GM12878 (cell line): ENCODE results near the gene INPP5D. TPM values are rescaled to one million over a fixed set of nuclear protein-coding genes. Genes with fewer than 3 reads are reported as not detected.

Source experiments
- ATAC-seq: fragments of 200-7000 bp; cut with Tn5 transposase; 3 replicates; pipeline ENCODE4 v1.9.1; 2020; ENCODE audit warnings: mild to moderate bottlenecking, moderate library complexity
- BruUV-seq: library from RNA; stranded (reverse); fragments of 400-500 nt; replicated peaks from 2 replicates; lab custom pipeline; 2021; lab: Mats Ljungman, UMichigan
- CTCF ChIA-PET: fragments of 300-600 bp; sonication (Branson Sonifier 250); formaldehyde crosslinking; extraction: SDS; loops from one replicate; lab custom pipeline; 2021; ENCODE audit warnings: inconsistent platforms; lab: Yijun Ruan, JAX
- POLR2A ChIA-PET: fragments of 350-600 bp; formaldehyde crosslinking; extraction: SDS; loops from one replicate; lab custom pipeline; 2021; ENCODE audit warnings: inconsistent platforms; lab: Charles Lee
- RAD21 ChIA-PET: fragments of 300-600 bp; sonication (Branson Sonifier 250); formaldehyde crosslinking; loops from one replicate; lab custom pipeline; 2023; ENCODE audit warnings: antibody characterized with exemption; ENCODE audit not compliant: unreplicated experiment; lab: Charles Lee
- SMC1A ChIA-PET: fragments of 300-600 bp; sonication (Branson Sonifier 250); formaldehyde crosslinking; loops from one replicate; lab custom pipeline; 2023; ENCODE audit not compliant: unreplicated experiment, uncharacterized antibody; lab: Charles Lee
- DNase-seq: peaks from one replicate; pipeline ENCODE4 v3.0.0-alpha.2; 2011; ENCODE audit warnings: low read depth, low spot score
- FAIRE-seq: peaks from 3 replicates; lab custom pipeline; 2011; peaks lifted over from hg19 to GRCh38; lab: Jason Lieb, UNC
- H2AFZ ChIP-seq: 2 replicates; pipeline ENCODE4 v1.6.0; 2011; ENCODE audit warnings: low read depth, low read length, control low read depth; ENCODE audit not compliant: control insufficient read depth
- H3K27ac ChIP-seq: 2 replicates; pipeline ENCODE4 v1.5.1; 2011; ENCODE audit warnings: control low read depth; ENCODE audit not compliant: control insufficient read depth, insufficient read depth
- H3K27me3 ChIP-seq, 2 experiments: replicated peaks in 1 of 2; 2 replicates each; pipeline versions ENCODE4 v1.6.0 to v1.6.1; 2011; ENCODE audit warnings: low read length in 1 of 2; ENCODE audit not compliant: control insufficient read depth in 2 of 2, insufficient read depth in 2 of 2
- H3K36me3 ChIP-seq, 2 experiments: 2 replicates each; pipeline ENCODE4 v1.5.1; 2011; ENCODE audit warnings: low read length in 1 of 2; ENCODE audit not compliant: control insufficient read depth in 2 of 2, insufficient read depth in 2 of 2
- H3K4me1 ChIP-seq: 2 replicates; pipeline ENCODE4 v1.6.1; 2011; ENCODE audit warnings: mild to moderate bottlenecking, low read length, moderate library complexity, mixed read lengths; ENCODE audit not compliant: control insufficient read depth, insufficient read depth
- H3K4me2 ChIP-seq: 2 replicates; pipeline ENCODE4 v1.6.0; 2011; ENCODE audit warnings: control low read depth; ENCODE audit not compliant: control insufficient read depth, insufficient read depth
- H3K4me3 ChIP-seq: fragments of 200-600 bp; sonication (generic); 2 replicates; pipeline ENCODE4 v1.5.1; 2016
- H3K79me2 ChIP-seq: 2 replicates; pipeline ENCODE4 v1.6.0; 2011; ENCODE audit warnings: low read length; ENCODE audit not compliant: control insufficient read depth, insufficient read depth
- H3K9ac ChIP-seq: 2 replicates; pipeline ENCODE4 v1.8.0; 2011; ENCODE audit warnings: low read length, control low read depth, mixed read lengths; ENCODE audit not compliant: control insufficient read depth, insufficient read depth
- H3K9me3 ChIP-seq: replicated peaks from 3 replicates; pipeline ENCODE4 v1.5.1; 2011; ENCODE audit warnings: mild to moderate bottlenecking, low read length; ENCODE audit not compliant: control insufficient read depth, insufficient read depth
- H4K20me1 ChIP-seq: 2 replicates; pipeline ENCODE4 v1.6.0; 2011; ENCODE audit not compliant: control insufficient read depth, insufficient read depth
- BCL11A ChIP-seq: IDR thresholded peaks from 2 replicates; pipeline ENCODE4 v1.6.1; 2011; ENCODE audit warnings: low read depth, low read length
- GATAD2B ChIP-seq: fragments of 450-650 bp; conservative IDR thresholded peaks from 2 replicates; pipeline ENCODE4 v1.6.1; 2017; ENCODE audit warnings: low read depth, mild to moderate bottlenecking, moderate library complexity
- HDGF ChIP-seq: fragments of 450-650 bp; IDR thresholded peaks from 2 replicates; pipeline ENCODE4 v1.6.1; 2016; ENCODE audit warnings: antibody characterized with exemption
- KAT2A ChIP-seq: conservative IDR thresholded peaks from 2 replicates; pipeline ENCODE4 v1.6.1; 2011; ENCODE audit warnings: low read depth, low read length; ENCODE audit not compliant: control insufficient read depth
- MEF2A ChIP-seq: IDR thresholded peaks from 2 replicates; pipeline ENCODE4 v1.6.1; 2011; ENCODE audit warnings: low read depth, mild to moderate bottlenecking, low read length, moderate library complexity; ENCODE audit not compliant: insufficient read depth
- MLLT1 ChIP-seq: fragments of 450-650 bp; IDR thresholded peaks from 2 replicates; pipeline ENCODE4 v1.6.1; 2016; ENCODE audit warnings: mild to moderate bottlenecking
- MYB ChIP-seq: fragments of 150-350 bp; IDR thresholded peaks from 2 replicates; pipeline ENCODE4 v1.6.1; 2014; ENCODE audit warnings: mild to moderate bottlenecking, low read depth, low read length, borderline replicate concordance
- NFYB ChIP-seq: IDR thresholded peaks from 2 replicates; pipeline ENCODE4 v1.6.1; 2011; ENCODE audit warnings: low read depth, mild to moderate bottlenecking, low read length, improper control_type of control experiment, moderate library complexity; ENCODE audit not compliant: insufficient read depth
- SMAD1 ChIP-seq: fragments of 450-650 bp; IDR thresholded peaks from 2 replicates; pipeline ENCODE4 v1.6.1; 2018; ENCODE audit warnings: mild to moderate bottlenecking, low read depth; ENCODE audit not compliant: partially characterized antibody
- SMAD5 ChIP-seq: IDR thresholded peaks from 2 replicates; pipeline ENCODE4 v1.6.1; 2016; ENCODE audit warnings: antibody characterized with exemption, low read depth
- SMARCA5 ChIP-seq: fragments of 450-650 bp; IDR thresholded peaks from 2 replicates; pipeline ENCODE4 v1.6.1; 2017; ENCODE audit warnings: mild to moderate bottlenecking
- TCF3 ChIP-seq: IDR thresholded peaks from 2 replicates; pipeline ENCODE4 v1.6.1; 2012; ENCODE audit warnings: low read depth, mild to moderate bottlenecking, low read length, borderline replicate concordance; ENCODE audit not compliant: insufficient read depth
- ZBTB4 ChIP-seq: fragments of 450-650 bp; formaldehyde crosslinking; IDR thresholded peaks from 2 replicates; pipeline ENCODE4 v1.4.0; 2022; ENCODE audit warnings: mild to moderate bottlenecking, moderate library complexity
- ZZZ3 ChIP-seq: IDR thresholded peaks from 2 replicates; pipeline ENCODE4 v1.6.1; 2011; ENCODE audit warnings: low read depth; ENCODE audit not compliant: control insufficient read depth, insufficient read length
- WGBS: methylation state at CpG from one replicate; pipeline ENCODE4 v1.1.6; 2016; ENCODE audit warnings: low lambda C conversion rate; ENCODE audit not compliant: insufficient replicate concordance, insufficient coverage; ENCODE audit errors: missing lambda C conversion rate; 5-methylcytosine and 5-hydroxymethylcytosine counted together
- in situ Hi-C: fragments of 300-500 bp; cut with MboI; formaldehyde crosslinking; loops from 9 replicates; pipeline ENCODE4 v1.14.3; 2018; ENCODE audit warnings: mixed read lengths
- intact Hi-C: fragments of 100-400 bp; cut with micrococcal nuclease; formaldehyde crosslinking; loops from one replicate; pipeline ENCODE4 v1.14.2; 2022; ENCODE audit not compliant: unreplicated experiment
- polyA plus RNA-seq, 11 experiments: library from polyadenylated mRNA; depleted of rRNA in 4 of 11; unstranded in 6 of 11; stranded (reverse) in 5 of 11; fragments of >200 nt; fragmentation: Nextera tagmentation in 4 of 11; fragmentation: Illumina TruSeq in 1 of 11; extraction: Ambion mirVana in 4 of 11; extraction: Trizol in 1 of 11; gene quantifications; 1 replicate in 1 of 11; 2 replicates in 10 of 11; pipeline versions ENCODE4 v1.2.1 to v1.2.3, GENCODE V29; 2011 to 2016; ENCODE audit warnings: inconsistent platforms in 2 of 11, missing spikeins in 2 of 11, low read depth in 1 of 11
- total RNA-seq, 4 experiments: library from RNA; depleted of rRNA in 3 of 4; stranded (reverse); fragments of >200 nt in 3 of 4; fragmentation: Illumina TruSeq in 1 of 4; extraction: Trizol in 1 of 4; gene quantifications; 2 replicates each; pipeline versions ENCODE4 v1.2.1 to v1.2.3, GENCODE V29; 2013 to 2021
- TF ChIP-seq, protein P1 (sequence below): fragments of 450-650 bp; IDR thresholded peaks from 2 replicates; pipeline ENCODE4 v1.6.1; 2018; ENCODE audit warnings: mild to moderate bottlenecking, low read depth, moderate library complexity; ENCODE audit not compliant: partially characterized antibody

INPP5D gene
- total and polyA plus RNA-seq, 10 of the 15 experiments (the other 5 are each of a cell fraction or from before 2014, with no cell fraction given): 11.8 to 139 (median 88.8) TPM

DNA sequence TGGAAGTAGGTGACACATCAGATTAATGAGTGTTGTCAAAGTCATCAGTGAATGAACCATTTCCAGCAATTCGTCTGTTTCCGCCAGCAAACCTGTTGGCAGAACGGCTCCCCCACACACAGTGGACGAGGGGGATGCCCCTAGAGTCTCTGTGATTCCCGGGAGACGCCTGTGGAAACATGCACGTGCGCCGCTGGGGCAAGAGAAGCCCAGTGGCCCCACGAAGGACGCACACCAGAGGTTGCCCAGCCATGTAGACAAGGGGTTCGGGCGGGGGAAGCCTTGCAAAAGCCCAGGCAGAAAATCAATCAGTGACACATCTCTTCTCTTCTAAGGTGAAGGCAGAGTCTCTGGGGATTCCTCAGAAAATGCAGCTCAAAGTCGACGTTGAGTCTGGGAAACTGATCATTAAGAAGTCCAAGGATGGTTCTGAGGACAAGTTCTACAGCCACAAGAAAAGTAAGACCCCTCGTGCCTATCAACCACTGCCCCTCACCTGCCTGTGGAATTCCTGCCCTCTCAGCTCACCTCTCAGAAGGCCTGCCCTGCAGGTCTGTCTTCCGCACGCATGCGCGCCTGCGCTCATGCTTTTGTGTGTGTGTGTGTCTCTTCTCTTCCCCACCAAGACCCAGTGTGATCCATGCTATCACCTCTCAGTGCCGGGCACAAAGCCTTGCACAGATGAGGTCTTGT, 87.1 kb downstream of the INPP5D start (continued):
- no peak for TF ChIP-seq ZBTB4 (CRISPR knock-in tag)
- TF ChIP-seq ZZZ3: no peak
- TF ChIP-seq MEF2A: no peak
- TF ChIP-seq NFYB: no peak
- TF ChIP-seq, all 136 proteins: peak for 0

GRCh38 chr2:233147829-233148167, 87.7 kb downstream of the INPP5D start:
- ATAC-seq (no peak), FAIRE-seq (no peak), DNase-seq (no peak)
- H2AFZ ChIP-seq: no peak overlapping the region
- ChIA-PET RAD21 (no interaction called here), CTCF (interaction anchor here (1.3 kb wide), 1 partner anchor 88 kb away, joined by 4 read pairs; the partner anchor contains the start of gene INPP5D), POLR2A (interaction anchor here (0.5 to 1.1 kb wide), 2 partner anchors 9 to 87 kb away, joined by 3 to 4 read pairs; partner anchors contain the start of gene INPP5D), SMC1A (no interaction called here)
- in situ Hi-C loops: no loop called here
- no peak for TF ChIP-seq GATAD2B
- TF ChIP-seq MYB: no peak
- no peak for TF ChIP-seq SMAD1
- no peak for TF ChIP-seq TCF3
- TF ChIP-seq MLLT1: no peak
- no peak for TF ChIP-seq HDGF
- TF ChIP-seq BCL11A: no peak
- TF ChIP-seq, protein P1, sequence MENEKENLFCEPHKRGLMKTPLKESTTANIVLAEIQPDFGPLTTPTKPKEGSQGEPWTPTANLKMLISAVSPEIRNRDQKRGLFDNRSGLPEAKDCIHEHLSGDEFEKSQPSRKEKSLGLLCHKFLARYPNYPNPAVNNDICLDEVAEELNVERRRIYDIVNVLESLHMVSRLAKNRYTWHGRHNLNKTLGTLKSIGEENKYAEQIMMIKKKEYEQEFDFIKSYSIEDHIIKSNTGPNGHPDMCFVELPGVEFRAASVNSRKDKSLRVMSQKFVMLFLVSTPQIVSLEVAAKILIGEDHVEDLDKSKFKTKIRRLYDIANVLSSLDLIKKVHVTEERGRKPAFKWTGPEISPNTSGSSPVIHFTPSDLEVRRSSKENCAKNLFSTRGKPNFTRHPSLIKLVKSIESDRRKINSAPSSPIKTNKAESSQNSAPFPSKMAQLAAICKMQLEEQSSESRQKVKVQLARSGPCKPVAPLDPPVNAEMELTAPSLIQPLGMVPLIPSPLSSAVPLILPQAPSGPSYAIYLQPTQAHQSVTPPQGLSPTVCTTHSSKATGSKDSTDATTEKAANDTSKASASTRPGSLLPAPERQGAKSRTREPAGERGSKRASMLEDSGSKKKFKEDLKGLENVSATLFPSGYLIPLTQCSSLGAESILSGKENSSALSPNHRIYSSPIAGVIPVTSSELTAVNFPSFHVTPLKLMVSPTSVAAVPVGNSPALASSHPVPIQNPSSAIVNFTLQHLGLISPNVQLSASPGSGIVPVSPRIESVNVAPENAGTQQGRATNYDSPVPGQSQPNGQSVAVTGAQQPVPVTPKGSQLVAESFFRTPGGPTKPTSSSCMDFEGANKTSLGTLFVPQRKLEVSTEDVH: no peak
- TF ChIP-seq SMAD5: no peak
- TF ChIP-seq SMARCA5: no peak
- TF ChIP-seq KAT2A: no peak
- TF ChIP-seq MEF2A: no peak
- 100% methylated on average over 1 of the region's 1 CpG for WGBS
- H3K9me3 ChIP-seq: peaks cover 4% of the 10 kb centered on the region; the same call in 2 of the 3 replicates
- H4K20me1 ChIP-seq: no peaks in the 10 kb centered on the region; the same call in 1 of the 2 replicates
- H3K27me3 ChIP-seq: no peaks in the 10 kb centered on the region
- H3K4me2 ChIP-seq: no peak overlapping the region
- no peak overlapping the region for H3K27ac ChIP-seq
- no TSS peak for BruUV-seq
- no peak overlapping the region for H3K9ac ChIP-seq
- intact Hi-C loops: no loop called here
- H3K4me3 ChIP-seq: no peak overlapping the region
- H3K79me2 ChIP-seq: peaks cover 10% of the 10 kb centered on the region
- H3K4me1 ChIP-seq: peaks cover 4% of the 10 kb centered on the region
- peaks cover 53 to 71% of the 10 kb centered on the region in 2 experiments for H3K36me3 ChIP-seq
